Pancreas (tissue), 10 donors: Measurements from ENCODE around the gene CCDC15. TPM values are rescaled to one million over a fixed set of nuclear protein-coding genes. Genes with fewer than 3 reads are reported as not detected.
A peak's percentile ranks its signal among the peaks of the same experiment; 100 is the strongest.
"Not testable (repeated sequence)": the region's sequence is repeated elsewhere in the genome, so short reads cannot be mapped to it uniquely, and the experiment has no call there.

ENCODE experiments used
- ATAC-seq, 4 donors: fragments of 200-7000 bp; cut with Tn5 transposase; one replicate each; pipeline versions ENCODE4 v1.8.0 to v1.9.1; 2020; ENCODE audit warnings: mild to moderate bottlenecking in 4 of 4, moderate library complexity in 4 of 4
- DNase-seq, 6 donors: peaks; one replicate each; pipeline ENCODE4 v3.0.0-alpha.2; 2020
- FAIRE-seq: peaks from 2 replicates; lab custom pipeline; 2012; peaks lifted over from hg19 to GRCh38; lab: Jason Lieb, UNC
- H3K27ac ChIP-seq, 4 donors: fragments of 200-600 bp; sonication (generic); 1 replicate in 3 of 4; 2 replicates in 1 of 4; pipeline versions ENCODE4 v1.5.0 to v1.8.0; 2020
- H3K27me3 ChIP-seq, 4 donors: fragments of 200-600 bp; one replicate each; pipeline ENCODE4 v1.8.0; 2021
- H3K36me3 ChIP-seq, 3 donors: fragments of 200-600 bp; sonication (generic) in 1 of 3; one replicate each; pipeline versions ENCODE4 v1.5.0 to v1.8.0; 2020 to 2021
- H3K4me1 ChIP-seq, 3 donors: fragments of 200-600 bp; one replicate each; pipeline ENCODE4 v1.8.0; 2021
- H3K4me3 ChIP-seq, 4 donors: fragments of 200-600 bp; sonication (generic) in 2 of 4; one replicate each; pipeline versions ENCODE4 v1.5.0 to v1.8.0; 2020 to 2021
- H3K9me3 ChIP-seq, 4 donors: fragments of 200-600 bp; one replicate each; pipeline ENCODE4 v1.8.0; 2021
- WGBS, 2 donors: extraction: QIAGEN DNeasy Blood & Tissue Kit; methylation state at CpG; one replicate each; pipeline ENCODE4 v1.1.7; 2013; 5-methylcytosine and 5-hydroxymethylcytosine counted together
- intact Hi-C, 3 donors: fragments of 100-400 bp; cut with DNase I; formaldehyde crosslinking; loops; one replicate each; pipeline versions ENCODE4 v1.11.1 to v1.14.2; 2022
- polyA plus RNA-seq, 2 donors: library from polyadenylated mRNA; stranded (reverse); fragments of 200-250 nt; gene quantifications; one replicate each; pipeline ENCODE4 v1.2.3, GENCODE V29; 2013
- total RNA-seq, 6 donors: library from RNA; stranded (reverse); fragmentation: NEBNext Ultra II Directional in 4 of 6; extraction: Animal tissue kit (Norgen Biotek cat#: 25700) in 4 of 6; gene quantifications; one replicate each; pipeline versions ENCODE4 v1.2.1 to v1.2.4, GENCODE V29; 2021 to 2023
- TF ChIP-seq, protein P1 (sequence below), 4 donors: fragments of 200-600 bp; sonication (generic) in 3 of 4; IDR thresholded peaks; one replicate each; pipeline versions ENCODE4 v1.5.0 to v1.8.0; 2021; ENCODE audit warnings: antibody characterized with exemption in 4 of 4
- donor health status: healthy with polysubstance abuse.
- donor health status: DM: no; HTN: no; CAD: no; lungs with moderate emphysema.
- donor health status: DM: no; HTN: no; CAD: no.
- donor health status: control.
- donor health status: control.
- donor health status: Bipolar disorder and iron deficiency.
- donor health status: DM: yes; HTN: yes; CAD: no.
- donor health status: DM: no; HTN: no; CAD: no.
- donor health status: DM: no; HTN: no; CAD: no.
- donor health status: DM: yes; HTN: yes; CAD: no.

CCDC15 gene
- total and polyA plus RNA-seq, 8 donors, result 0.23 to 1.4 (median 0.73) TPM

GRCh38 chr11:125088123-125088522 is 134.1 kb downstream of the CCDC15 start:
- WGBS, 2 donors, result 62 to 92% methylated on average over 2 of the region's 2 CpGs
- no peaks in the 10 kb centered on the region for H3K9me3 ChIP-seq
- intact Hi-C loops, result no loop called here
- no peaks in the 10 kb centered on the region for H3K4me1 ChIP-seq
- ATAC-seq (no peak), DNase-seq (no peak), FAIRE-seq (no peak)
- no peak overlapping the region for H3K4me3 ChIP-seq
- no peaks in the 10 kb centered on the region for H3K27me3 ChIP-seq
- TF ChIP-seq, protein P1, sequence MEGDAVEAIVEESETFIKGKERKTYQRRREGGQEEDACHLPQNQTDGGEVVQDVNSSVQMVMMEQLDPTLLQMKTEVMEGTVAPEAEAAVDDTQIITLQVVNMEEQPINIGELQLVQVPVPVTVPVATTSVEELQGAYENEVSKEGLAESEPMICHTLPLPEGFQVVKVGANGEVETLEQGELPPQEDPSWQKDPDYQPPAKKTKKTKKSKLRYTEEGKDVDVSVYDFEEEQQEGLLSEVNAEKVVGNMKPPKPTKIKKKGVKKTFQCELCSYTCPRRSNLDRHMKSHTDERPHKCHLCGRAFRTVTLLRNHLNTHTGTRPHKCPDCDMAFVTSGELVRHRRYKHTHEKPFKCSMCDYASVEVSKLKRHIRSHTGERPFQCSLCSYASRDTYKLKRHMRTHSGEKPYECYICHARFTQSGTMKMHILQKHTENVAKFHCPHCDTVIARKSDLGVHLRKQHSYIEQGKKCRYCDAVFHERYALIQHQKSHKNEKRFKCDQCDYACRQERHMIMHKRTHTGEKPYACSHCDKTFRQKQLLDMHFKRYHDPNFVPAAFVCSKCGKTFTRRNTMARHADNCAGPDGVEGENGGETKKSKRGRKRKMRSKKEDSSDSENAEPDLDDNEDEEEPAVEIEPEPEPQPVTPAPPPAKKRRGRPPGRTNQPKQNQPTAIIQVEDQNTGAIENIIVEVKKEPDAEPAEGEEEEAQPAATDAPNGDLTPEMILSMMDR (IDR thresholded peaks at IDR 0.05), result no peak
- no peaks in the 10 kb centered on the region for H3K36me3 ChIP-seq
- H3K27ac ChIP-seq, result no peak overlapping the region

DNA sequence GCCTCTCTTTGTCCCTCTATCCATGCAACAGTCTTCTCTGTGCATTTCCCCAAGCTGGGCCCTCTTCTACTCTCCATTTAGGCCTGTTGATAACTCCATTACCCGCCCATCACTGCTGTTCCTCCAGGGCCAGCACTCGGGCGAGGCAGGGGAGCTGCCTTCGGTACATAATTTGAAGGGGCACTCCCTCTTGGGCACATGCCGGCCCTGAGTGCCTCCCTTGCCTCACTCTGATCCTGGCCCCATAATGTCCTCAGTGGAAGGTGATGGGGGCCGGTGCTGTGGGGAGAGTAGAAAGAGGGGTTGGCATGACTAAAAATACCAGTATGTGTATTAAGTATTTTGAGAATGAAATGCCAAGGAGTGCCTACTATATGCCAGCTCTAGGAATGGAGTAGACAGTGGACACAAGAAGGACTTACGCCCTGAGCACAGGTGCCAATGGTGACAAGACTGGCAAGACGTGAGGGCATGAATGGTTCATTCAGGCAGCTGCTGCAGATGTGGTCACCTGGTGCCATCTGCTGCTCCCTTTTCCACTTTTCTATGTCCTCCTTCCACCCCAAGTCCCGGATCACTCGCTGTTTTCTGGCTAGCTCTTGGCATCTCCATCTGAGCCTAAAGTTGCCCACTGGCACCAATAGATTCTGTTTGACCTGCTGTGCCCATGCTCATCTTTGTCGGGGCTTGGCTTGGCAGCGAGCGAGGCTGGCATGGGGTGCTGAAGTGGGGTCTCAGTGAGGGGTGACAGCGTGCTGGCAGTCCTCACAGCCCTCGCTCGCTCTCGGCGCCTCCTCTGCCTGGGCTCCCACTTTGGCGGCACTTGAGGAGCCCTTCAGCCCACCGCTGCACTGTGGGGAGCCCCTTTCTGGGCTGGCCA is 134.8 kb downstream of the CCDC15 start:
- TF ChIP-seq, protein P1 (IDR thresholded peaks at IDR 0.05), result no peak
- no peaks in the 10 kb centered on the region for H3K4me1 ChIP-seq
- FAIRE-seq, result no peak
- DNase-seq, result peak in 1 of 6 donors; percentile 39
- intact Hi-C loops, result no loop called here
- no peak for ATAC-seq
- H3K9me3 ChIP-seq, result no peaks in the 10 kb centered on the region
- no peak overlapping the region for H3K4me3 ChIP-seq
- H3K27me3 ChIP-seq, result no peaks in the 10 kb centered on the region
- H3K36me3 ChIP-seq, result no peaks in the 10 kb centered on the region
- H3K27ac ChIP-seq, result no peak overlapping the region
- WGBS, 2 donors, result 82 to 85% methylated on average over 17 to 20 of the region's 20 CpGs

DNA sequence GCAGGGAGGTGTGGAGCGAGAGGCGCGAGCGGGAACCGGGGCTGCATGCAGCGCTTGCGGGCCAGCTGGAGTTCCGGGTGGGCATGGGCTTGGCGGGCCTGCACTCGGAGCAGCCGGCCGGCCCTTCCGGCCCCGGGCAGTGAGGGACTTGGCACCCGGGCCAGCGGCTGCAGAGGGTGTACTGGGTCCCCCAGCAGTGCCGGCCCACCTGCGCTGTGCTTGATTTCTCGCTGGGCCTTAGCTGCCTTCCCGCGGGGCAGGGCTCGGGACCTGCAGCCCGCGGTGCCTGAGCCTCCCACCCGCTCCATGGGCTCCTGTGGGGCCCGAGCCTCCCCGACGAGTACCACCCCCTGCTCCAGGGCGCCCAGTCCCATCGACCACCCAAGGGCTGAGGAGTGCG is 135.5 kb downstream of the CCDC15 start:
- H3K27ac ChIP-seq, H3K4me3 ChIP-seq, H3K36me3 ChIP-seq, H3K27me3 ChIP-seq, H3K9me3 ChIP-seq, H3K4me1 ChIP-seq, intact Hi-C loops, FAIRE-seq, ATAC-seq: not testable (repeated sequence)
- 88 to 93% methylated on average over 27 to 31 of the region's 31 CpGs for WGBS, 2 donors
- DNase-seq, result peak in 2 of 6 donors; percentile 9 to 40

- DNase-seq, H3K4me1 ChIP-seq, H3K4me3 ChIP-seq, H3K9me3 ChIP-seq, H3K27me3 ChIP-seq, H3K27ac ChIP-seq, FAIRE-seq, H3K36me3 ChIP-seq, ATAC-seq, intact Hi-C loops: not testable (repeated sequence)
- 62 to 77% methylated on average over 10 of the region's 10 CpGs for WGBS, 2 donors
These were observed 136.1 kb downstream of the CCDC15 start for GRCh38 chr11:125090151-125090550.

DNA sequence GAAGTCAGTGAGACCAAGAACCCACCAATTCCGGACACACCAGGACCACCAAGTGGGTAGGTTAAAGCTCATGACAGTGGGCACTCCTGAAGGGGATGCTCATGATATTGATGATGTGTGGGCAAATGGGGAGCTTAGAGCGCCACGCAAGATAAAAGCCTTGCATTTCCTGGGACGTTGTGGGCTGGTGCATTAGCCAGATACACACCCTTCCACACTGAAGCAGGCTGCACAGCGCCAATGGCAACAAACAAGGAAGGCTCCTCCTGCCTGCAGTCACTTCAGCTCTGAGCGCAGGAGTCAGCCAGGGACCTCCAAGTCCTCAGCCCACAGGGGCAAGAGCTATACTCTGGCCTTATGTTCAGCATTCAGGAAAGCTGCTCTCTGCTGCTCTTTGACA is 136.8 kb downstream of the CCDC15 start:
- H3K27ac ChIP-seq, result no peak overlapping the region

More for the DNA sequence above, 136.8 kb downstream of the CCDC15 start:
- FAIRE-seq, result no peak
- no peaks in the 10 kb centered on the region for H3K27me3 ChIP-seq
- no peaks in the 10 kb centered on the region for H3K36me3 ChIP-seq
- DNase-seq, result no peak
- 80 to 83% methylated on average over 6 of the region's 6 CpGs for WGBS, 2 donors
- no peak for ATAC-seq
- intact Hi-C loops, result no loop called here
- no peaks in the 10 kb centered on the region for H3K4me1 ChIP-seq
- TF ChIP-seq, protein P1 (IDR thresholded peaks at IDR 0.05), result no peak
- H3K4me3 ChIP-seq, result no peak overlapping the region
- H3K9me3 ChIP-seq, result no peaks in the 10 kb centered on the region

Other genes starting within 250 kb of the CCDC15 start
- 1 to 10 TPM in 3 of 6 donors, under 1 TPM in 2, not detected in 1; 0.24 to 1.9 (median 1.2) TPM for gene NRGN, start 214.3 kb upstream of the CCDC15 start, total RNA-seq
- gene NRGN, start 214.3 kb upstream of the CCDC15 start, polyA plus RNA-seq, result 1 to 10 TPM; 2.7 to 3.7 TPM
- gene VSIG2, start 201.9 kb upstream of the CCDC15 start, total RNA-seq, result 1 to 10 TPM in 3 of 6 donors, under 1 TPM in 3; 0.18 to 2.1 (median 1.0) TPM
- 1 to 10 TPM; 1.1 to 4.5 TPM for gene VSIG2, start 201.9 kb upstream of the CCDC15 start, polyA plus RNA-seq
- 1 to 10 TPM; 5.0 to 10.0 (median 6.5) TPM for gene ESAM, start 191.9 kb upstream of the CCDC15 start, total RNA-seq
- gene ESAM, start 191.9 kb upstream of the CCDC15 start, polyA plus RNA-seq, result 10 to 100 TPM in 1 of 2 donors, 1 to 10 TPM in 1; 9.4 to 27.1 TPM
- gene MSANTD2, start 153.8 kb upstream of the CCDC15 start, total RNA-seq, result 10 to 100 TPM in 1 of 6 donors, 1 to 10 TPM in 5; 4.6 to 11.0 (median 5.9) TPM
- gene MSANTD2, start 153.8 kb upstream of the CCDC15 start, polyA plus RNA-seq, result 10 to 100 TPM; 11.7 to 23.3 TPM
- gene ROBO3, start 88.8 kb upstream of the CCDC15 start, total RNA-seq, result 1 to 10 TPM; 1.1 to 6.0 (median 2.2) TPM
- 10 to 100 TPM; 18.9 to 25.0 TPM for gene ROBO3, start 88.8 kb upstream of the CCDC15 start, polyA plus RNA-seq
- 1 to 10 TPM; 2.3 to 4.7 (median 3.3) TPM for gene ROBO4, start 56.3 kb upstream of the CCDC15 start, total RNA-seq
- gene ROBO4, start 56.3 kb upstream of the CCDC15 start, polyA plus RNA-seq, result 1 to 10 TPM; 9.4 to 9.8 TPM
- not detected for gene HEPN1, start 35.0 kb upstream of the CCDC15 start, total RNA-seq
- under 1 TPM in 1 of 2 donors, not detected in 1; 0.11 TPM for gene HEPN1, start 35.0 kb upstream of the CCDC15 start, polyA plus RNA-seq
- under 1 TPM in 5 of 6 donors, not detected in 1; 0.03 to 0.38 (median 0.12) TPM for gene HEPACAM, start 18.2 kb upstream of the CCDC15 start, total RNA-seq
- gene HEPACAM, start 18.2 kb upstream of the CCDC15 start, polyA plus RNA-seq, result under 1 TPM in 1 of 2 donors, not detected in 1; 0.23 TPM
- gene SLC37A2, start 109.1 kb downstream of the CCDC15 start, total RNA-seq, result 1 to 10 TPM in 3 of 6 donors, under 1 TPM in 3; 0.32 to 7.3 (median 1.5) TPM
- under 1 TPM; 0.59 to 0.61 TPM for gene SLC37A2, start 109.1 kb downstream of the CCDC15 start, polyA plus RNA-seq
- gene TMEM218, start 157.4 kb downstream of the CCDC15 start, total RNA-seq, result 10 to 100 TPM in 2 of 6 donors, 1 to 10 TPM in 4; 5.6 to 13.2 (median 9.9) TPM
- gene TMEM218, start 157.4 kb downstream of the CCDC15 start, polyA plus RNA-seq, result 10 to 100 TPM; 11.4 to 27.1 TPM
- 1 to 10 TPM; 4.3 to 8.1 (median 5.9) TPM for gene PKNOX2, start 210.5 kb downstream of the CCDC15 start, total RNA-seq
- 1 to 10 TPM; 3.4 to 6.4 TPM for gene PKNOX2, start 210.5 kb downstream of the CCDC15 start, polyA plus RNA-seq